Activated CD8-positive, alpha-beta memory T cell treated with anti-CD3 and anti-CD28 coated beads for 4 hours (primary cell): ENCODE measurements around the gene CREB3L1.
"Not testable (repeated sequence)": the region's sequence is repeated elsewhere in the genome, so short reads cannot be mapped to it uniquely, and the experiment has no call there.

Experiments
- DNase-seq, 2 donors: peaks; one replicate each; pipeline ENCODE4 v3.0.0-alpha.2; 2020; ENCODE audit warnings: low read depth in 2 of 2

CREB3L1 gene

GRCh38 chr11:46249103-46249937 lies 28.1 kb upstream of the CREB3L1 start:
- no peak for DNase-seq

GRCh38 chr11:46249938-46250744 lies 27.3 kb upstream of the CREB3L1 start:
- no peak for DNase-seq

GRCh38 chr11:46250745-46251052 lies 26.8 kb upstream of the CREB3L1 start:
- DNase-seq: no peak

GRCh38 chr11:46251954-46252353 lies 25.5 kb upstream of the CREB3L1 start:
- no peak for DNase-seq

GRCh38 chr11:46252373-46252914 lies 25.0 kb upstream of the CREB3L1 start:
- no peak for DNase-seq

GRCh38 chr11:46253258-46254132 lies 24.0 kb upstream of the CREB3L1 start:
- no peak for DNase-seq

- DNase-seq: no peak
Observed at GRCh38 chr11:46254133-46254491, 23.4 kb upstream of the CREB3L1 start.

- DNase-seq: no peak
Observed at GRCh38 chr11:46256540-46257001, 20.9 kb upstream of the CREB3L1 start.

GRCh38 chr11:46259347-46259746 lies 18.1 kb upstream of the CREB3L1 start:
- not testable (repeated sequence) for DNase-seq

- DNase-seq: no peak
Observed at GRCh38 chr11:46259971-46260560, 17.4 kb upstream of the CREB3L1 start.

GRCh38 chr11:46263120-46263519 lies 14.3 kb upstream of the CREB3L1 start:
- no peak for DNase-seq

- DNase-seq: no peak
Observed at GRCh38 chr11:46264030-46264429, 13.4 kb upstream of the CREB3L1 start.

- DNase-seq: no peak
Observed at GRCh38 chr11:46264976-46265375, 12.5 kb upstream of the CREB3L1 start.

GRCh38 chr11:46265764-46266163 lies 11.7 kb upstream of the CREB3L1 start:
- no peak for DNase-seq

- no peak for DNase-seq
Observed at GRCh38 chr11:46267930-46268329, 9.5 kb upstream of the CREB3L1 start.

- DNase-seq: no peak
Observed at GRCh38 chr11:46270684-46271083, 6.8 kb upstream of the CREB3L1 start.

- DNase-seq: no peak
Observed at GRCh38 chr11:46271407-46271806, 6.1 kb upstream of the CREB3L1 start.

- no peak for DNase-seq
Observed at GRCh38 chr11:46271875-46272815, 5.3 kb upstream of the CREB3L1 start.

GRCh38 chr11:46272816-46273427 lies 4.5 kb upstream of the CREB3L1 start:
- no peak for DNase-seq
